K562 (cell line): Measurements from ENCODE around the gene MYL11. TPM values are rescaled to one million over a fixed set of nuclear protein-coding genes. Genes with fewer than 3 reads are reported as not detected.

ENCODE experiments used
- EP400 ChIP-seq: fragments of 450-650 bp; IDR thresholded peaks from 2 replicates; pipeline ENCODE4 v1.6.1; 2017; ENCODE audit warnings: antibody characterized with exemption, mild to moderate bottlenecking, moderate library complexity
- FIP1L1 ChIP-seq: fragments of 200-400 bp; formaldehyde crosslinking; IDR thresholded peaks from 2 replicates; pipeline ENCODE4 v1.6.1; 2018; ENCODE audit warnings: mild to moderate bottlenecking, low read depth, low read length; ENCODE audit not compliant: poor library complexity, severe bottlenecking
- MIER1 ChIP-seq: fragments of 450-650 bp; IDR thresholded peaks from 2 replicates; pipeline ENCODE4 v1.6.1; 2016; ENCODE audit warnings: antibody characterized with exemption, mild to moderate bottlenecking, low read depth
- MXI1 ChIP-seq: IDR thresholded peaks from 2 replicates; pipeline ENCODE4 v1.6.1; 2011; ENCODE audit warnings: low read depth, mild to moderate bottlenecking, improper control_type of control experiment, low read length
- MYC ChIP-seq, 2 experiments: fragments of 250-450 bp in 1 of 2; sonication (Bioruptor Pico) in 1 of 2; IDR thresholded peaks; 2 replicates each; pipeline versions ENCODE4 v1.5.1 to v1.6.1; 2012 to 2021; ENCODE audit warnings: low read depth in 2 of 2, borderline replicate concordance in 1 of 2, improper control_type of control experiment in 1 of 2, low read length in 1 of 2, mild to moderate bottlenecking in 1 of 2, moderate library complexity in 1 of 2
- MYNN ChIP-seq, 2 experiments: sonication (generic); formaldehyde crosslinking in 1 of 2; IDR thresholded peaks; 2 replicates each; pipeline versions ENCODE4 v1.5.0 to v1.6.1; 2016 to 2020; ENCODE audit warnings: antibody characterized with exemption in 1 of 2, missing genetic modification reagents in 1 of 2
- NCOA2 ChIP-seq, 2 experiments: fragments of 450-650 bp; IDR thresholded peaks; 2 replicates each; pipeline ENCODE4 v1.6.1; 2018; ENCODE audit warnings: mild to moderate bottlenecking in 2 of 2, moderate library complexity in 1 of 2; ENCODE audit not compliant: partially characterized antibody in 2 of 2
- PHTF2 ChIP-seq: fragments of 250-450 bp; sonication (Bioruptor Pico); IDR thresholded peaks from 2 replicates; pipeline ENCODE4 v1.5.0; 2021; ENCODE audit warnings: mild to moderate bottlenecking
- RBM14 ChIP-seq: fragments of 200-400 bp; formaldehyde crosslinking; IDR thresholded peaks from 2 replicates; pipeline ENCODE4 v1.6.1; 2018; ENCODE audit warnings: low read depth, mild to moderate bottlenecking, low read length, moderate library complexity, borderline replicate concordance; ENCODE audit not compliant: insufficient read depth
- SMAD2 ChIP-seq: fragments of 150-350 bp; IDR thresholded peaks from 2 replicates; pipeline ENCODE4 v1.6.1; 2014; ENCODE audit warnings: low read depth, mild to moderate bottlenecking, low read length
- SMARCA4 ChIP-seq: fragments of 450-650 bp; IDR thresholded peaks from 2 replicates; pipeline ENCODE4 v1.6.1; 2016
- YBX1 ChIP-seq: fragments of 450-650 bp; IDR thresholded peaks from 2 replicates; pipeline ENCODE4 v1.7.1; 2016; ENCODE audit warnings: mild to moderate bottlenecking
- ZNF121 ChIP-seq: sonication (generic); formaldehyde crosslinking; conservative IDR thresholded peaks from 2 replicates; pipeline ENCODE4 v1.8.0; 2022; ENCODE audit warnings: missing genetic modification reagents
- ZNF311 ChIP-seq: fragments of 250-450 bp; sonication (Bioruptor Pico); IDR thresholded peaks from 2 replicates; pipeline ENCODE4 v1.4.0; 2020; ENCODE audit warnings: mild to moderate bottlenecking, moderate library complexity
- ZNF354B ChIP-seq: fragments of 250-450 bp; sonication (Bioruptor Pico); IDR thresholded peaks from 2 replicates; pipeline ENCODE4 v1.4.0; 2020
- ZNF584 ChIP-seq: fragments of 200-800 bp; sonication (Bioruptor generic); IDR thresholded peaks from 2 replicates; pipeline ENCODE4 v1.6.1; 2016; ENCODE audit warnings: low read depth, mild to moderate bottlenecking, missing genetic modification characterization, missing compliant biosample characterization
- polyA plus RNA-seq, 8 experiments: library from polyadenylated mRNA; depleted of rRNA in 4 of 8; stranded (reverse) in 5 of 8; unstranded in 3 of 8; fragments of >200 nt; fragmentation: Nextera tagmentation in 2 of 8; fragmentation: Illumina TruSeq in 1 of 8; extraction: Ambion mirVana in 2 of 8; extraction: Trizol in 1 of 8; gene quantifications; 2 replicates each; pipeline versions ENCODE4 v1.2.1 to v1.2.3, GENCODE V29; 2011 to 2014; ENCODE audit warnings: inconsistent platforms in 1 of 8, missing spikeins in 1 of 8
- total RNA-seq, 7 experiments: library from RNA; depleted of rRNA in 6 of 7; stranded (reverse); fragments of >200 nt in 6 of 7; fragmentation: Illumina TruSeq in 2 of 7; extraction: Trizol in 2 of 7; gene quantifications; 2 replicates each; pipeline versions ENCODE4 v1.2.1 to v1.2.3, GENCODE V29; 2011 to 2021; ENCODE audit warnings: low replicate concordance in 1 of 7
- TF ChIP-seq, protein P1 (sequence below): fragments of 450-650 bp; formaldehyde crosslinking; IDR thresholded peaks from 2 replicates; pipeline ENCODE4 v1.4.0; 2020; ENCODE audit warnings: mild to moderate bottlenecking, moderate library complexity
- TF ChIP-seq, protein P2 (sequence below): fragments of 200-400 bp; formaldehyde crosslinking; IDR thresholded peaks from 2 replicates; pipeline ENCODE4 v1.6.1; 2017; ENCODE audit warnings: mild to moderate bottlenecking, low read depth, low read length, moderate library complexity
- TF ChIP-seq, protein P3 (sequence below), 2 experiments: fragments of 450-650 bp; conservative IDR thresholded peaks; 2 replicates each; pipeline ENCODE4 v1.6.1; 2017; ENCODE audit warnings: mild to moderate bottlenecking in 2 of 2, moderate library complexity in 2 of 2
- TF ChIP-seq, protein P4 (sequence below): fragments of 450-650 bp; formaldehyde crosslinking; IDR thresholded peaks from 2 replicates; pipeline ENCODE4 v1.4.0; 2022; ENCODE audit warnings: missing genetic modification characterization

Gene MYL11
- total and polyA plus RNA-seq, 9 of the 15 experiments (the other 6 are each of a cell fraction or from before 2014, with no cell fraction given), result 0.31 to 1.5 (median 0.73) TPM; not detected in 4

DNA sequence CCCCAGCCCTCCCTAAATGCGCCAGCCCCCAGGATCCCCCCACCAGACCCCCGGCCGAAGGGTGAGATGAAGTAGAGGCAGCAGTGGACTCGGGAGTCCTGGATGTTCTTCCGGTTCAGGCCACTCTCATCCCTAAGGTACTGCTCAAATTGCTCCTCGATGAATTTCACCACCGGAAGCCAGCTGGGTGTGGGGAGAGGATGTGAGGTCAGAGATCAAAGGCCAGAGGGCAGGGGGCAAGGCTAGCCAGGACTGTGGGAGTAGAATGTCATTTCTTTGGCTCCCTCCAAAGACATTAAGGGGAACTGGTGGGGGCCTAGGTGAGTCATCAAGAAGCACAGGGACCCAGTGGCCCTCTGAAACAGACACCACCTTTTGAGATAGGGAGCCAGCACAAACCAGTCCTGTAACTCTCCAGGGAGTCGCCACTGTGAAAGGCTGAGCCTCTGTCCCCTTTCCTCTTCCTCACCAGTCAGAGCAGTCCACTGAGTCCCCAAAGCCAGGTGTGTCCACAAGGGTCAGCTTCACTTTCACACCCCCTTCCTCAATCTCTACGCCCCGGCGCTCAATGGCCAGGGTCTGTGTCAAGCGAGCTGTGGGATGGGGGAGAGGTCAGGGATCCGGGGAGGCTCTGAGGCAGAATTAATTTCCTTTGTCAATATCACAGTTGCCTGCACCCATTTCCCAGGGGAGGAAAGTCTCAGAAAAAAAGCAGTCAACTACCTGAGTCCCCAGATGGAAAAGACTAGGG is 6.9 kb downstream of the MYL11 start (continued):
- TF ChIP-seq RBM14 (no peak), MYNN (IDR thresholded peaks at IDR 0.05) (no peak), MYNN (CRISPR knock-in tag; IDR thresholded peaks at IDR 0.05) (no peak), YBX1 (no peak), ZNF311 (no peak), NCOA2 (IDR thresholded peaks at IDR 0.05; ENCODE audit: partially characterized antibody in 2 of 2) (no peak), MYC (IDR thresholded peaks at IDR 0.05; ENCODE audit: low read depth, low read length) (peak; percentile 26; the same call in 1 of the 2 replicates), MYC (CRISPR knock-in tag; IDR thresholded peaks at IDR 0.05; ENCODE audit: borderline replicate concordance, low read depth) (no peak), ZNF354B (CRISPR knock-in tag) (no peak), ZNF584 (CRISPR knock-in tag) (peak; percentile 82), FIP1L1 (no peak), SMAD2 (no peak), EP400 (peak; percentile 63; the same call in 1 of the 2 replicates), ZNF121 (CRISPR knock-in tag) (no peak), SMARCA4 (peak; percentile 86), PHTF2 (CRISPR knock-in tag) (no peak), MXI1 (no peak), MIER1 (no peak; the same call in 1 of the 2 replicates)
- TF ChIP-seq, protein P1, sequence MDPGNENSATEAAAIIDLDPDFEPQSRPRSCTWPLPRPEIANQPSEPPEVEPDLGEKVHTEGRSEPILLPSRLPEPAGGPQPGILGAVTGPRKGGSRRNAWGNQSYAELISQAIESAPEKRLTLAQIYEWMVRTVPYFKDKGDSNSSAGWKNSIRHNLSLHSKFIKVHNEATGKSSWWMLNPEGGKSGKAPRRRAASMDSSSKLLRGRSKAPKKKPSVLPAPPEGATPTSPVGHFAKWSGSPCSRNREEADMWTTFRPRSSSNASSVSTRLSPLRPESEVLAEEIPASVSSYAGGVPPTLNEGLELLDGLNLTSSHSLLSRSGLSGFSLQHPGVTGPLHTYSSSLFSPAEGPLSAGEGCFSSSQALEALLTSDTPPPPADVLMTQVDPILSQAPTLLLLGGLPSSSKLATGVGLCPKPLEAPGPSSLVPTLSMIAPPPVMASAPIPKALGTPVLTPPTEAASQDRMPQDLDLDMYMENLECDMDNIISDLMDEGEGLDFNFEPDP (CRISPR knock-in tag), result no peak
- TF ChIP-seq, protein P2, sequence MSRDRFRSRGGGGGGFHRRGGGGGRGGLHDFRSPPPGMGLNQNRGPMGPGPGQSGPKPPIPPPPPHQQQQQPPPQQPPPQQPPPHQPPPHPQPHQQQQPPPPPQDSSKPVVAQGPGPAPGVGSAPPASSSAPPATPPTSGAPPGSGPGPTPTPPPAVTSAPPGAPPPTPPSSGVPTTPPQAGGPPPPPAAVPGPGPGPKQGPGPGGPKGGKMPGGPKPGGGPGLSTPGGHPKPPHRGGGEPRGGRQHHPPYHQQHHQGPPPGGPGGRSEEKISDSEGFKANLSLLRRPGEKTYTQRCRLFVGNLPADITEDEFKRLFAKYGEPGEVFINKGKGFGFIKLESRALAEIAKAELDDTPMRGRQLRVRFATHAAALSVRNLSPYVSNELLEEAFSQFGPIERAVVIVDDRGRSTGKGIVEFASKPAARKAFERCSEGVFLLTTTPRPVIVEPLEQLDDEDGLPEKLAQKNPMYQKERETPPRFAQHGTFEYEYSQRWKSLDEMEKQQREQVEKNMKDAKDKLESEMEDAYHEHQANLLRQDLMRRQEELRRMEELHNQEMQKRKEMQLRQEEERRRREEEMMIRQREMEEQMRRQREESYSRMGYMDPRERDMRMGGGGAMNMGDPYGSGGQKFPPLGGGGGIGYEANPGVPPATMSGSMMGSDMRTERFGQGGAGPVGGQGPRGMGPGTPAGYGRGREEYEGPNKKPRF, result no peak
- TF ChIP-seq, protein P3, sequence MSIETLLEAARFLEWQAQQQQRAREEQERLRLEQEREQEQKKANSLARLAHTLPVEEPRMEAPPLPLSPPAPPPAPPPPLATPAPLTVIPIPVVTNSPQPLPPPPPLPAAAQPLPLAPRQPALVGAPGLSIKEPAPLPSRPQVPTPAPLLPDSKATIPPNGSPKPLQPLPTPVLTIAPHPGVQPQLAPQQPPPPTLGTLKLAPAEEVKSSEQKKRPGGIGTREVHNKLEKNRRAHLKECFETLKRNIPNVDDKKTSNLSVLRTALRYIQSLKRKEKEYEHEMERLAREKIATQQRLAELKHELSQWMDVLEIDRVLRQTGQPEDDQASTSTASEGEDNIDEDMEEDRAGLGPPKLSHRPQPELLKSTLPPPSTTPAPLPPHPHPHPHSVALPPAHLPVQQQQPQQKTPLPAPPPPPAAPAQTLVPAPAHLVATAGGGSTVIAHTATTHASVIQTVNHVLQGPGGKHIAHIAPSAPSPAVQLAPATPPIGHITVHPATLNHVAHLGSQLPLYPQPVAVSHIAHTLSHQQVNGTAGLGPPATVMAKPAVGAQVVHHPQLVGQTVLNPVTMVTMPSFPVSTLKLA (conservative IDR thresholded peaks at IDR 0.05), result peak in 1 of 2 experiments; percentile 59; a peak in 2 of 4 replicates
- TF ChIP-seq, protein P4, sequence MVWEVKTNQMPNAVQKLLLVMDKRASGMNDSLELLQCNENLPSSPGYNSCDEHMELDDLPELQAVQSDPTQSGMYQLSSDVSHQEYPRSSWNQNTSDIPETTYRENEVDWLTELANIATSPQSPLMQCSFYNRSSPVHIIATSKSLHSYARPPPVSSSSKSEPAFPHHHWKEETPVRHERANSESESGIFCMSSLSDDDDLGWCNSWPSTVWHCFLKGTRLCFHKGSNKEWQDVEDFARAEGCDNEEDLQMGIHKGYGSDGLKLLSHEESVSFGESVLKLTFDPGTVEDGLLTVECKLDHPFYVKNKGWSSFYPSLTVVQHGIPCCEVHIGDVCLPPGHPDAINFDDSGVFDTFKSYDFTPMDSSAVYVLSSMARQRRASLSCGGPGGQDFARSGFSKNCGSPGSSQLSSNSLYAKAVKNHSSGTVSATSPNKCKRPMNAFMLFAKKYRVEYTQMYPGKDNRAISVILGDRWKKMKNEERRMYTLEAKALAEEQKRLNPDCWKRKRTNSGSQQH (CRISPR knock-in tag), result no peak
